CD4-positive, alpha-beta T cell treated with Interleukin-6 at 100 ng/mL for 8 hours (primary cell): ENCODE results near the gene DNAJC4.

Experiments used
- DNase-seq: peaks from one replicate; pipeline ENCODE4 v3.0.0-alpha.2; 2020; ENCODE audit warnings: mixed read lengths, low spot score

Gene DNAJC4

GRCh38 chr11:64258946-64259532 is 28.7 kb downstream of the DNAJC4 start:
- DNase-seq = no peak

- DNase-seq = no peak
Observed at GRCh38 chr11:64259533-64260067, 29.3 kb downstream of the DNAJC4 start.

GRCh38 chr11:64260147-64260708 is 29.9 kb downstream of the DNAJC4 start:
- no peak for DNase-seq

- DNase-seq = no peak
Observed at GRCh38 chr11:64261556-64262080, 31.3 kb downstream of the DNAJC4 start.

GRCh38 chr11:64262271-64263002 is 32.1 kb downstream of the DNAJC4 start:
- DNase-seq = no peak

- no peak for DNase-seq
Observed at GRCh38 chr11:64263021-64263946, 32.9 kb downstream of the DNAJC4 start.

GRCh38 chr11:64263947-64264317 is 33.6 kb downstream of the DNAJC4 start:
- DNase-seq = no peak

GRCh38 chr11:64264371-64264852 is 34.1 kb downstream of the DNAJC4 start:
- DNase-seq = no peak

- DNase-seq = no peak
Observed at GRCh38 chr11:64265176-64266160, 35.1 kb downstream of the DNAJC4 start.

- DNase-seq = no peak
Observed at GRCh38 chr11:64266339-64266738, 36.0 kb downstream of the DNAJC4 start.

- DNase-seq = no peak
Observed at GRCh38 chr11:64267207-64267945, 37.0 kb downstream of the DNAJC4 start.

- DNase-seq = no peak
Observed at GRCh38 chr11:64268025-64268892, 37.9 kb downstream of the DNAJC4 start.

- peak; percentile 39 for DNase-seq
Observed at GRCh38 chr11:64268893-64269539, 38.7 kb downstream of the DNAJC4 start.

GRCh38 chr11:64269540-64270220 is 39.3 kb downstream of the DNAJC4 start:
- DNase-seq = peak; percentile 98

- DNase-seq = no peak
Observed at GRCh38 chr11:64275031-64275800, 44.9 kb downstream of the DNAJC4 start.

- no peak for DNase-seq
Observed at GRCh38 chr11:64275841-64276240, 45.5 kb downstream of the DNAJC4 start.
